CMK (cell line): ENCODE data around the gene SUCO.
A peak's percentile ranks its signal among the peaks of the same experiment; 100 is the strongest.
"Not testable (repeated sequence)": the region's sequence is repeated elsewhere in the genome, so short reads cannot be mapped to it uniquely, and the experiment has no call there.

Source experiments
- DNase-seq: peaks from one replicate; pipeline ENCODE4 v3.0.0-alpha.2; 2010; ENCODE audit warnings: low read depth

The SUCO gene

DNA sequence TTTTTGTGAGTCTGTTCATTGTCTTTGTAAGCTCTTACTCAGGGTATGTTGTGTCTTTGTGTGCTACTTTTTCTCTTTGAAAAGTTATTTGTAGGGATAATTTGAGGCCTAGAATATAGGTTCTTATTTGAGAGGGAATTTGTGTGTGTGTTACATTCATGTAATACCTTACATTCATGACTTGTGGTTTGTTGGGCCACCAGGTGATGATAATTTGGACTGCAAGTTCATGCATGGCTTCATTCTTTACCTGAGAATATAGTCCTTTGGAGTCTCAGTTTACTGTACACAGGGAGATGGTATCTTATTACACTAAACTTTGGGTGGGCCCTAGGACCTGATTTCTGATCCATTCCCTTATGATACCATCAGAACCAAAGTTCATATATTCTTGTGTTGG, 74.2 kb downstream of the SUCO start:
- DNase-seq, result no peak

DNA sequence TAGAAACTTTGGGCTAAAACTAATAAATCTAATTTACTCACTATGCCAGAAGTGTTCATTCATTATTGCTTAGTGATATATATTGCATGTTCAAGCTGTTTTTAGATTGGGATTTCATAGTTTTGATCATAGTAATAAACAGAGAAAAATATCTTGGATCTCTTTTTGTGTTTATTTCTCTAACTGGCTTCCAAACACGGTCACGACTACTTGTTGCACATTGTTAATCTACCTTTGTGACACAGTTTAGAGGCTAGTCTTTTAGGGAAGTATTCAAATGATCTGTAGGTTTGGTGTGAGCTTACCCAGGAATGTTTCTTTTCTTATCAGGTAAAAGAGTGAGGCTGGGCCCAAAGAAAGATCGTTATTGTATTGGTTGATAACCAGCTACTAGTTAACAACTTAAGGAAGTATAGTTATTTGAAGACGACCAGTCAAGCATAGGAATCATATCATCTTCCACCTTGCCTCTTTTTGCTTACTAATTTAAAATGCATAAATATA, 75.2 kb downstream of the SUCO start:
- DNase-seq, result no peak

DNA sequence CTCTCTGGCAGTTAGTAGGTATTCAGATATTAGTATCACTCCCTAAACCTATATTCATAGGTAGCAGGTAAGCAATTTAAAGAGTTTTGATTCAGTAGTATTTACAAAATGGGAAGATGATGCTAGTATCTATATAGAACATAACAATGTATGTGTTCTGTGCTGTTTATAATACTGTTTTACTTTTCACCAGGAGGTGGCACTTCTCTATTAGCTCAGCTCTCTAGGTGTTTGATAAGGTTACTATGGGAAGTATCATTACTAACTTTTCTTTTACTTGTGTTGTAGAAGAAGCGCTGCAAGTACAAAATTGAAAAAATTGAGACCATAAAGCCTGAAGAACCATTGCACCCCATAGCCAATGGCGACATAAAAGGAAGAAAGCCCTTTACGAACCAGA, 76.6 kb downstream of the SUCO start:
- no peak for DNase-seq

DNA sequence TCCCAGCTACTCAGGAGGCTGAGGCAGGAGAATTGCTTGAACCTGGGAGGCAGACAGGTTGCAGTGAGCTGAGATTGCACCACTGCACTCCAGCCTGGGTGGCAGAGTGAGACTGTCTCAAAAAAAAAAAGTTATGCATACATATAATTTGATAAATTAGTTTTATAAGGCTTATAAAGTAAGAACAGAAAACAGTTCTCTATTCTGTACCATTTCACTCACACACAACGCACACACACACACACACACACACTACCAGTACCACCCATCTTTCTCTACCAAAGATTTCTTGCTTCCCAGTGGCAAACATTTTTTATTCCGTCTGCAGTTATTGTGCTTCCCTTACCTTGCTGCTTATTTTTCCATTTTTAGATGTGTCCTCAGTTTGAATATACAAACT, 79.5 kb downstream of the SUCO start:
- DNase-seq, result no peak

DNA sequence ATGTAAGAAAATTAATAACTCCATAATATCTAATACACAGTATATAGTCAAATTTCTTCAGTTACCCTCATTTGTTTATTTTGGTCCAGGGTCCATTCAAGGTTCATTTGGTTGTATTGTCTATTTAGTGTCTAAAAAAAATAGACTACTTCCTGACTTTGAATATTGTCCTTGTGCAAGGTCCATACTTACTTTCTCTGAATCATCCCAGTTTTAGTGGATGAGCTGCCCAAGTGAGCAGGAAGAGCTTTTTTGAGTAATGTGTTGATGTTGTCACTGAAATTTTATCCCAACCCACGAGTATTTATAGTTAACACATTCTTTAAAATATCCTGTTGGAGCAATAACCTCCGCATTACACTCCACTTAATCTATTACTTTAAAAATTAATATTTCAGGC, 80.3 kb downstream of the SUCO start:
- DNase-seq, result no peak

DNA sequence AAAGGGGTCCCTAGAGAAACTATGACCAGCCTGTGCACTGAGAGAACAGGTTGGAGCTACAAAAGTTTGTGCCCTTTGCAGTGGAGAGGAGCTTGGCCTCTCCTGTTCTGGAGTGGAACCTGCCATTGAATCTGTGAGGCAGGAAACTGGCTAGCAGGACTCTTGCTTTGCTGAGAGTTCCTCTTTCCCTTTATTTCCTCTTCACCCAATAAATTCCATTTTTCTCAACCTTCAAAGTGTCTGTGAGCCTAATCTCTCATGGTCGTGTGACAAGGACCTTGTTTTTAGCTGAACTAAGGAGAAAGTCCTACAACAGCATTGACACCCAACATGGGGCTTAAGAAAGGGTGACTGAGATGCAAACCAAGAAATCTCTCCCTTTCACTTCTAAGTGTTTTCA, 83.2 kb downstream of the SUCO start:
- no peak for DNase-seq

DNA sequence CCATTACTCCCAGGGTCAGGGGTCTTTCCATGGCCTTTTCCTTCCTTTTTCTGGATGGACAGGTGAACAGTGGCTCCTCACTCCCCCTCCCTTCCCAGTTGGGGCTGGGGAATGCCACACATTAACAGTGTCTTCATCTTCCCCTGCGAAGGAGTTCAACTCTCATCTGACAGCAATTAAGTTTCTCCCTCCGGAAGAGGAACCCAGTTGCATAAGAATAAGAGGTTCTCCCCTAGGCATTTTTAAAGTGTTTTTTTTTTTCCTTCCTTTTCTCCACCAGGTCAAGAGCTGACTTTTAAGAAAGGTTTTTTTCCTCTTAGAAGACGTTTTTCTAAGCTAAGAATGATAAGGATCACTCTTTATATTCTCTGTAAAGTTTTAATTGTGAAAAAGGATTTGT, 83.7 kb downstream of the SUCO start:
- no peak for DNase-seq

DNA sequence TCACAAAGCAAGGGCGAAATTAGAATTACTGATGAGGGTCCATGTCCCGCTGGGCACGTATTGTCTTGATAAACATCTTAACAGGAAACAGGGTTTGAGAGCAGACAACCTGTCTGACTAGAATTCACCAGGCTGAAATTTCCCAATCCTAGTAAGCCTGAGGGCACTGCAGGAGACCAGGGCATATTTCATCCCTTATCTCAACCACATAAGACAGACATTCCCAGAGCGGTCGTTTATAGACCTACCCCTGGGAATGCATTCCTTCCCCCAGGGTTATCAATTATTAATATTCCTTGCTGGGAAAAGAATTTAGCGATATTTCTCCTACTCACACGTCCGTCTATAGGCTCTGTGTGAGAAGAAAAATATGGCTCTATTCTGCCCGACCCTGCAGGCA, 87.7 kb downstream of the SUCO start:
- DNase-seq, result not testable (repeated sequence)

DNA sequence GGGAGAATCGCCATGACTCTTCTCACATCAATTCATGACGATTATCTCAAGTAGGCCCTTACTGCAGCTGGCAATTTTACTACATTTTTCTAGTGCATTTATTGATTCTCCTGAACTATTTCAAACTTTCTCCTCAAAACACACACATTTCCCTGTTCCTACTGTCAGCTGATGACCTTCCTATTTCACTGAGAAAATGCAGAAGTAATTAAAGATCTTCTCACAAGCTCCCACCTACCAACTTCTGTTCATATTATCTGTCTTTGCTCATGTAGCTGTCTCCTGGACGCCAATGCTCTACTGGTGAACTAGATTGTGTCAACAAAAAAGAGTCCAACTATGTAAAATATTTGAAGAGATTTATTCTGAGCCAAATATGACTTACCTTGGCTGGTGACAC, 89.6 kb downstream of the SUCO start:
- no peak for DNase-seq

DNA sequence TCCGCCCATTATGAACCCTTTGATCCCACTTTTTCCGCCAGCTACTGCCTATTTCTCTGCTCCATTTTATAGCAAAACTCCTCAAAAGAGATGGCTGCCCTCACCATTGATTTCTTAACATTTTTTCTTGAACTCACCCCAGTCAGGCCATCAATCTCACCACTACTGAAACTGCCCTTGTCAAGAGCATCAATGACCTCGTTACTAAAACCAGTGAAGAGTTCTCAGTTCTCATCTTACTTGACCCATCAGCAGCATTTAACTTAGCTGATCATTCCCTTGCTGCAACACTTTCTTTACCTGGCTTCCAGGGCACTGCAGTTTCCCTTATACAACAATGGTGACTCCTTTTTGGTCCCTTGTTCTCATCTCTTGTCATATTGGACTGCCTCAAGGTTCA, 90.8 kb downstream of the SUCO start:
- no peak for DNase-seq

DNA sequence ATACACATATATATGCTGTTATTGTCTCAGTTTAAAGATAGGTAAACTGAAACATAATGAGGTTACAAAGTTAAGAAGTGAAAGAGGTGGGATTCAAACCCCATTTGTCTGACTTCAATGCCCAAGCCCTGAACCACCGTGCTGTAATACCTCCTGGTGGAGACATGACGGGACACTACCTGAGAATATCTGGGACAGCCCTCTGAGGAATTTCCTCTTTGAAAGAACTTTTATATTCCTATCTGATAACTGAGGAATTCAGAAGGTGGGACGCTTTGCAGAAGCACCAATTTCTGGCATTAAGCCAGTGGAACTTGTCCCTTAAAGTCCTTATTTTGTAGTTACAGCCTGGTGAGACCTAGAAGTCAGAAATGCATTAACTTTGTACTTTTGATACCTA, 93.9 kb downstream of the SUCO start:
- DNase-seq, result no peak

DNA sequence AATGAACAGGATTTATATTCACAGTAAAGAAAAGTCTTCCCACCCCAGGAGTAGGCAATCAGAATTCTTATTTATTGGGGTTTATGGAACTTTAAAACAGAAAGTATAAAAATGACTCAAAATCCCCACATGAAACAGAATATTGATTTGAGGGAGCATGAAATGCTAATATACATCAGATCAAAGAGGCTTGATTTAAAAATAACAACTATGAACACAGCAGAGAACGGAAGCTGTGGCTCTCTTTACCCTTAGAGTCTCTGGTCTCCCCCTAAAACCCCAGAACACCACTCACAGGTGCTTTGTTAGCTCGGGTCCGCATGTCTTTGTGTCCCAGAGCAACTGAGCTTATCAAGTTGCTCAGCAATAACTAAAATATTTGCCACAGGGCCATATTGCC, 94.8 kb downstream of the SUCO start:
- no peak for DNase-seq

DNA sequence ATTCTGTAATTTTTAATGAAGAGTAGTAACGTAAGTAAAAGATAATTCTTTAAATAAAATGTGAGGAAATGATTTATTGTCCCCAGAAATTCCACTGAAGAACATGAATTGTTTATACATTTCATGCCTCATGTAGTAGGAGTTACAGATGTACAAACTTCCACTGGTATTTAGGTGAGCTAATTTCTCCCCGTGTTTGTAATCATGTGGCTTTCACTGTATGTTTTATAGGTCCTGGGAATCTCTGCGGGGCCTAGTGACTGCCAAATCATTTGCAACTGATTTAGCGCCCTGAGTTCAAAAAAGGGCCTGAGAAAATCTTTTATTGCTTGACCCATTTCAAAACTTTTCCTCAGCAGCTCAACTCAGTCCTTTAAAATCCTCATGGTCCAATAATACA, 95.5 kb downstream of the SUCO start:
- DNase-seq, result no peak

DNA sequence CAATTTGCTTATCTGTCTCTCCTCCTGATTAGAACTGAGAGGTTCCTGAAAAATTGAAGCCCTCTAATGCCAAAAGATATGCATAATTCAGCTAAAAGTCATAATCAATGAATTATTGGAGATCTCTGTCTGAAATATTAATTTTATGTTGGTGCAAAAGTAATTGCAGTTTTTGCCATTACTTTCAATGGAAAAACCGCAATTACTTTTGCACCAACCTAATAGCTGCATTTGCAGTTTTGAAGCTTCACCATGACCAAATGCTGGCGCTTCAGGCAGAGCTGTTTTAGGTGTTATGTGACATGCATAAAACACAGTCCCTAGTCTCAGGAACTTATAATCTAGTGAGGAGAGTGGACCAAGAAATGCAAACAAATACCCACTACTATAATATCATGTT, 96.2 kb downstream of the SUCO start:
- DNase-seq, result no peak

DNA sequence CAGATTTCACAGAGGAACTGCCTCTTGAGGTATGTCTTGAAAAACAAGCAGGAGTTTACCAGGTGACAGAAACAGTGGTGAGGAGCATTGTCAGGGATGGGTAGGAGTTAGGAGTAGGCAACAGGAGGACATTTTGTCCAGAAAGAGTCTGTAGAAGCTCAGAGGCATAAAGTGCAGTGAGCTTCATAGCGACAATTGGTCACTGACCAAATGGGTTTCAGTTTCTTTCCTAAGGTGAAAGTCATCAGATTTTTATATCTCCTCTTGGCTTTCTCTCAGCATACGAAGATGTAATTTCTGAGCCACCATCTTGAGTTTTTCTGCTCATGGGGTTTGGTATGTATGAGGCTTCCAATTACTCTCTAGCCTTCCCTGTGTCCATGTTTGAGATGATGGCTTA, 96.7 kb downstream of the SUCO start:
- DNase-seq, result no peak

DNA sequence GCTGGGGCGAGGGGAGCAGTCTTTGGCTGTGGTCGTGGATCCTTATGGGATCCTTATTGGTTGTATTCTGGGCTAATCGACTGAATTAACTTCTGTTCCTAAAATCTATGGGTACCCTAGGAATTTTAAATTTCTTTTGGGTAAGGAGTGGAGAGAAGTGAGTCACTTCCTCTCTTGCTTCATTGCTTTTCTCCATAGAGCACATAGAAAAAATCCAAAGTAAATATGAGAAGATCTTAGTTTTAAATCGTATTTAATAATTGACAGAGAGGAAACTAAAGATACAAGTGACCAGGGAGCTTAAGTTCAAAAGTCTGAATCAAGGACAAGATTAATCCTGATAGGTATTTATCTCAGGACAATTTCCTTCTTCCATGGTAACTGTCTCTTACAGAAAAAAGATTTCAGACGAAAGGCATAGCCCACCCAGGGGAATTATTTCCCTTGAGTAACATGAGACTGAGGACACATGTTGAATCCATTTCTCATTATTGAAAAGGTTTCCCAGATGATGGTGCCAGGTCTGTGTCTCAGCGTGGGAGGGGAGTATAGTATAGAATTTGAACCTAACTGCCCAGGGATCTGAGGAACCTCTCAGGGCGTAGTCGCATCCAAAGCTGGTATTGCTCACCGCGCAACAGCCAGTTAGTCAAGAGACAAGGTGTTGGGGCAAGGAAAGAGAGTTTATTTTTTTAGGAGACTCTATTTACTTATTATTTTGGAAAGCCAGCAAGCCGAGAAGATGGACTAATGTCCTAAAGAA, 97.3 kb downstream of the SUCO start:
- DNase-seq, result no peak

DNA sequence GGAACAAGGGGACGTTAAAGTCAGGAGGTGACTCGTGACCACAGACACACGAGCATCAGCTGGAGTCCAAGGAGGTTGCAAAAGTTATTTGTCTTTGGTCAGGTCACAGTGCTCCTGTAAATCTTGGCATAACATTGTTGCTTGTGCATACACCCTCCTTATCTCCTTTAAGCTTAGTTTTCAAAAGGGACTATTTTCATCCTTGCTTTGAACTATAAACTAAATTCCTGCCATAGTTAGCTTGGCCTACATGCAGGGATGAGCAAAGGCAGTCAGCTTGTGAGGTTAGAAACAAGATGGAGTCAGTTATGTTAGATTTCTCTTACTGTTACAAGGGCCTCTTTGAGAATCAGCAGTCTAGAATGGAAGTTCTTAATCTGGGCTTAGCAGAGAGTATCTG, 97.9 kb downstream of the SUCO start:
- DNase-seq, result no peak

DNA sequence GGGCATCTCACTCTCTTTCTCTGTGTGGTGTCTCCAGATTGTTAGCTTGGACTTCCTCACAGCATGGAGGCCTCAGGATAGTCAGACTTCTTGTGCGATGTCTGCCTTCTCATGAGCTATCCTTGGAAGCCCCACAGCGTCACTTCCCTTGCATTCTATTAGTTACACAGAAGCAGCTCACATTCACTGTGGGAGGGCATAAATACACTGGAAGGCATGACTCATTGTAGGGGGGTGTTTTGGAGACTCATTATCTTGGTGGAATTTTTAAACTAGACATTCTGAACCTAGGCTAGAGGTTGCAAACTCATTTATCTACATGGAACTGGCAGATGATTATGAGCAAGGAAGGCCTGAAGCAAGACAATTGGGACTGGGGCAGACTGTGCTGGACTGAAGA, 104.6 kb downstream of the SUCO start:
- DNase-seq, result no peak

DNA sequence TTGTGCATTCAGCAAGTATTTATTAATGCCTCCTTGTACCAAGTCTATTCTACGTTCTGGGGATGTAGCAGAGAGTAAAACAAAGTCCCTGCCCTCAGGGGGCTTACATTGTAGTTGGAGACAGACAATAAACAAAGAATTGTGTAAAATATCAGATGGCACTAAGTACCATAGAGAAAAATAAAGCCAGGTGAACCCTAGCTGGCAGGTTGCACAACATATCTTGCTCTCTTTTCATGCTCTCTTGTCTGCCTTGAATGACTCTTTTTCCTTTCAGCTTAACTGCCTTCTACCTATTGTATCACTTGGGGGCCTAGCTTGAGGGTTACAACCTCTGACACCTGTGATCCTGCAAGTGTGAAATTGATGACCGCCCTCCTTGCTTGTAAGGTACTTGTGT, 105.3 kb downstream of the SUCO start:
- DNase-seq, result no peak

DNA sequence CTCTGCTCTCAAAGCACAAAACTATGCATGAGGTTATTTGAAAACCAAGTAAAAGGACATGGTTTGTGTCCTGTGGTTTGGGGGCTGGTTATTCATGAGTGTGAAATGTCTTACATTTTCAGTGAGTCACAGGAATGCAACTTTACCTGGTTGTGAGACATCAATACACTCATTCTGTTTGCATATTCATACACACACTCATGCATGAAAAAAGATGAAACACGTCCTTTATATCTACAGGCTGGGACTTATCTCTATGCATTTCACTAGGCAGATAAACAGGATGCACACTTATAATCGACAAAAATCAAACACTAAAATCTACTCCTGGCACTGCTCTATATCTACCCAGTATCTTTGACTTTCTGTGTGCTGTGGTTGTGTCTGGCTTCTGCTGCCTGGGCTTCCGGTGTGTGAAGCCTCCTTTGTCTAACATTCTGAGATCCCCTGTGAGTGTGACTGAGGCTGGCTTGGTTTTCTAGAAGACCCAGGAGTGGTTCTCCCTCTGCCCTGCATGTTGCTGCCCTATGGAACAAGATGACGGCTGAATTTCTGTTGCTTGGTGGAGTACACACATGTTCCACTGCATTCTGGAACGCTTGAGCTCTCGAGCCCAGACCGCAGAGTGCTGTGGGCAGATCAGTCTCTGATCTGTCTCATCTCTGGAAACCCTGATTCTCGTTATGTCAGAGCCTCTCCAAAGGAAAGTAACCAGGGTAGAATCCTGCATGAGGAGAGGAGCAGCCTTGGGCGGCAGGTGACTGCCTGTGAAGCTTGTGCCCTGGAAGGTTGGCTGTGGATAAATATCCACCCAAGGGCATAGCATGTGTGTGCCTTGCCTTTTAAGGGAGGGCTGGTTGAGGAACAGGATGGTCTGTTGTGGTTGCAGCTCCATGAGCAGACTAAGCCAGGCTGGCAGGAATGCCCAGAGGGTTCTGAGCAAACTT, 106.2 kb downstream of the SUCO start:
- peak; percentile 67 for DNase-seq

DNA sequence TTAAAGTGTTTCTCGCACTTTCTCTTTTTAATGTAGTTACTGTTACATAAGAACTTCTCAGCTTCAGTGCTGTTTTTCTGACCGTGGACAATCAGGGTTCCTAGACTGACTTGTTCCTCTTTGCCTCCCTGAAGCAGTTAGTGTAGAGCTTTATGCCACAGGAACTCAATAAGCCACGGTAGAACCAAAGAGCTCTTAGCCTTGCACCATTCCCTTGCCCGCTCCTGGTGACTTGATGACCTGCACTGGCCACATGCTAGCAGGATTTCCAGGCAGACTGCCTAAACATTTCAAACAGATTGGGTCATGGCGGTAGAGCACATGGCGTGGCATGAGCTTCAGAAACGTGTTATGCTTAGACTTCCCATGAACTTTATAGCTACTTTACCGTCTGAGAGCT, 107.2 kb downstream of the SUCO start:
- DNase-seq, result no peak

DNA sequence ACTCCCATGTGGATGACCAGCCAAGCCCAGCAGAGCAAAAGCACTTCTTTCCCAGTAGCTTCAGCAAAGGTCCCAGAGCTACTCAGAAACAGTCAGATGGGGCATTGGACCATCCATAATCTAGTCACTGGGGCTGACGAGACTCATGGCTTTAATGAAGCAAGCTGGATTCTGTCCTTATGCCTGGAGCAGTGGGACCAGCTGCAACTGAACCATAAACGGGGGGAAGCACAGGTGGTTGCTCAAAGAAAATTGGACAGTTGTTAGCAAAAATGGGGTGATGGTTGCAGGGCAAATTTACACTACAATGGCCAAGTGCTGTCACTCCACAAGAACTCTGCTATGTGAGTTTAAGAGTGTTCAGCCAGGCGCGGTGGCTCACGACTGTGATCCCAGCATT, 108.5 kb downstream of the SUCO start:
- DNase-seq, result no peak

DNA sequence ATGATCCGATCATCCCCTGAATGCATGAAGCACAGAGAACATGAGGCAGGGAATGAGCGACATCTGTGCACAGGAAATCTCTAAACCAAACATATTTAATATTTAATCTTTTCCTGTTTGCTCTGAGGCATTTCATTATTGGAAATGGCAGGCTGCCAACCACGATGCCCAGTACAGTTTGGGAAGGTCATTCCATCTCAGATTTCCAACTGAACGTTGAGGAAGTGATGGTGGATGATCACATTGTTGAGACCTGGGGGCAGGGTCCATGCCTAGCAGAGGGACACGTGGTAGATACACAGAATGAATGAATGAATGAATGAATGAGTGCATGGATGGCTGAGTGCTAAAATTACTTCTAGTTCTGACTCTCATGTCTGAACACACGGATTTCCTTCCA, 110.0 kb downstream of the SUCO start:
- DNase-seq, result no peak
